Erythroblast (primary cell): Measurements from ENCODE around the gene ERICH6B.

Experiments used
- GATA1 ChIP-seq: IDR thresholded peaks from 2 replicates; pipeline ENCODE4 v1.6.1; 2011; ENCODE audit warnings: low read depth, mild to moderate bottlenecking, control low read depth, low read length, moderate library complexity
- POLR2A ChIP-seq: IDR thresholded peaks from 2 replicates; pipeline ENCODE4 v1.6.1; 2011; ENCODE audit warnings: mild to moderate bottlenecking, low read length

- no peak for TF ChIP-seq POLR2A
- TF ChIP-seq GATA1: no peak
Measured at GRCh38 chr13:45615501-45616101, at the start of gene ERICH6B.
